GM21786 (cell line): ENCODE data around the gene TRPM3.

Experiments
- ATAC-seq: cut with Tn5 transposase; IDR thresholded peaks from one replicate; pipeline ENCODE4 v1.9.1; 2021; ENCODE audit not compliant: unreplicated experiment

The TRPM3 gene

GRCh38 chr9:70951749-70952727 is 169.4 kb downstream of the TRPM3 start:
- no peak for ATAC-seq

GRCh38 chr9:70950270-70950669 is 171.2 kb downstream of the TRPM3 start:
- no peak for ATAC-seq

GRCh38 chr9:70949239-70949638 is 172.2 kb downstream of the TRPM3 start:
- peak; percentile 64 for ATAC-seq

- no peak for ATAC-seq
Measured at GRCh38 chr9:70948744-70949143, 172.7 kb downstream of the TRPM3 start.

- ATAC-seq: no peak
Measured at GRCh38 chr9:70947511-70947910, 173.9 kb downstream of the TRPM3 start.

GRCh38 chr9:70947086-70947485 is 174.3 kb downstream of the TRPM3 start:
- ATAC-seq: no peak

- ATAC-seq: no peak
Measured at GRCh38 chr9:70945301-70945700, 176.1 kb downstream of the TRPM3 start.

- no peak for ATAC-seq
Measured at GRCh38 chr9:70941191-70941590, 180.2 kb downstream of the TRPM3 start.

- no peak for ATAC-seq
Measured at GRCh38 chr9:70940605-70941004, 180.8 kb downstream of the TRPM3 start.

- no peak for ATAC-seq
Measured at GRCh38 chr9:70936536-70936935, 184.9 kb downstream of the TRPM3 start.

- ATAC-seq: no peak
Measured at GRCh38 chr9:70935856-70936255, 185.6 kb downstream of the TRPM3 start.

- ATAC-seq: no peak
Measured at GRCh38 chr9:70934642-70935041, 186.8 kb downstream of the TRPM3 start.

- no peak for ATAC-seq
Measured at GRCh38 chr9:70933321-70933720, 188.1 kb downstream of the TRPM3 start.

GRCh38 chr9:70932097-70932496 is 189.3 kb downstream of the TRPM3 start:
- ATAC-seq: no peak

- ATAC-seq: no peak
Measured at GRCh38 chr9:70927530-70927929, 193.9 kb downstream of the TRPM3 start.

- ATAC-seq: peak; percentile 88
Measured at GRCh38 chr9:70924895-70925547, 196.4 kb downstream of the TRPM3 start.

GRCh38 chr9:70924380-70924779 is 197.0 kb downstream of the TRPM3 start:
- ATAC-seq: no peak

- no peak for ATAC-seq
Measured at GRCh38 chr9:70923961-70924360, 197.5 kb downstream of the TRPM3 start.

GRCh38 chr9:70921136-70921535 is 200.3 kb downstream of the TRPM3 start:
- ATAC-seq: no peak

- no peak for ATAC-seq
Measured at GRCh38 chr9:70917277-70917676, 204.1 kb downstream of the TRPM3 start.

GRCh38 chr9:70911791-70912190 is 209.6 kb downstream of the TRPM3 start:
- ATAC-seq: no peak

- no peak for ATAC-seq
Measured at GRCh38 chr9:70910598-70910997, 210.8 kb downstream of the TRPM3 start.
